Upper lobe of left lung (tissue), 6 donors: Measurements from ENCODE around the gene PYROXD2. TPM values are rescaled to one million over a fixed set of nuclear protein-coding genes. Genes with fewer than 3 reads are reported as not detected.

Experiments used
- ATAC-seq, 2 donors: fragments of 200-7000 bp; cut with Tn5 transposase; one replicate each; pipeline ENCODE4 v1.9.1; 2022; ENCODE audit warnings: mild to moderate bottlenecking in 2 of 2, moderate library complexity in 2 of 2; ENCODE audit not compliant: low FRiP score in 2 of 2
- DNase-seq, 2 donors: peaks; one replicate each; pipeline ENCODE4 v3.0.0-alpha.2; 2019 to 2020
- H3K27ac ChIP-seq, 4 donors: fragments of 200-600 bp; sonication (generic); one replicate each; pipeline ENCODE4 v1.5.1; 2016 to 2019
- H3K27me3 ChIP-seq, 4 donors: fragments of 200-600 bp; sonication (generic); one replicate each; pipeline ENCODE4 v1.5.1; 2017 to 2019
- H3K36me3 ChIP-seq, 4 donors: fragments of 200-600 bp; sonication (generic); one replicate each; pipeline ENCODE4 v1.5.1; 2016 to 2019
- H3K4me1 ChIP-seq, 4 donors: fragments of 200-600 bp; sonication (generic); one replicate each; pipeline ENCODE4 v1.5.1; 2018 to 2019
- H3K4me3 ChIP-seq, 4 donors: fragments of 200-600 bp; sonication (generic); one replicate each; pipeline ENCODE4 v1.5.1; 2017 to 2019; ENCODE audit warnings: mild to moderate bottlenecking in 2 of 4, moderate library complexity in 1 of 4
- H3K9me3 ChIP-seq, 4 donors: fragments of 200-600 bp; sonication (generic); one replicate each; pipeline ENCODE4 v1.5.1; 2018 to 2019
- EP300 ChIP-seq, 4 donors: sonication (generic); formaldehyde crosslinking; IDR thresholded peaks; one replicate each; pipeline ENCODE4 v1.5.1; 2017; ENCODE audit warnings: antibody characterized with exemption in 4 of 4, control low read depth in 2 of 4
- POLR2A ChIP-seq, 4 donors: fragments of 450-650 bp; IDR thresholded peaks; one replicate each; pipeline ENCODE4 v1.5.1; 2016 to 2017; ENCODE audit warnings: antibody characterized with exemption in 4 of 4, mild to moderate bottlenecking in 2 of 4
- POLR2AphosphoS5 ChIP-seq, 2 donors: sonication (generic); formaldehyde crosslinking; IDR thresholded peaks; one replicate each; pipeline ENCODE4 v1.5.1; 2017; ENCODE audit warnings: antibody characterized with exemption in 2 of 2
- WGBS, 2 donors: methylation state at CpG; one replicate each; pipeline ENCODE4 v1.1.5; 2017 to 2018; 5-methylcytosine and 5-hydroxymethylcytosine counted together
- total RNA-seq, 6 donors: library from RNA; depleted of rRNA in 4 of 6; stranded (reverse); fragments of >200 nt in 4 of 6; gene quantifications; one replicate each; pipeline versions ENCODE4 v1.1.0 to v1.2.1, GENCODE V29; 2016 to 2021
- TF ChIP-seq, protein P1 (sequence below), 6 experiments: fragments of 450-650 bp in 4 of 6; fragments of 200-600 bp in 2 of 6; sonication (generic) in 2 of 6; IDR thresholded peaks; one replicate each; pipeline ENCODE4 v1.5.1; 2016 to 2019; ENCODE audit warnings: antibody characterized with exemption in 6 of 6
- donor health status: DM: no; HTN: no; CAD: no; lungs with moderate emphysema.
- donor health status: DM: no; HTN: yes; CAD: no; lungs with severe emphysema.

Gene PYROXD2
- total RNA-seq, 6 donors from 2014 or later: 6.5 to 29.3 (median 9.3) TPM

DNA sequence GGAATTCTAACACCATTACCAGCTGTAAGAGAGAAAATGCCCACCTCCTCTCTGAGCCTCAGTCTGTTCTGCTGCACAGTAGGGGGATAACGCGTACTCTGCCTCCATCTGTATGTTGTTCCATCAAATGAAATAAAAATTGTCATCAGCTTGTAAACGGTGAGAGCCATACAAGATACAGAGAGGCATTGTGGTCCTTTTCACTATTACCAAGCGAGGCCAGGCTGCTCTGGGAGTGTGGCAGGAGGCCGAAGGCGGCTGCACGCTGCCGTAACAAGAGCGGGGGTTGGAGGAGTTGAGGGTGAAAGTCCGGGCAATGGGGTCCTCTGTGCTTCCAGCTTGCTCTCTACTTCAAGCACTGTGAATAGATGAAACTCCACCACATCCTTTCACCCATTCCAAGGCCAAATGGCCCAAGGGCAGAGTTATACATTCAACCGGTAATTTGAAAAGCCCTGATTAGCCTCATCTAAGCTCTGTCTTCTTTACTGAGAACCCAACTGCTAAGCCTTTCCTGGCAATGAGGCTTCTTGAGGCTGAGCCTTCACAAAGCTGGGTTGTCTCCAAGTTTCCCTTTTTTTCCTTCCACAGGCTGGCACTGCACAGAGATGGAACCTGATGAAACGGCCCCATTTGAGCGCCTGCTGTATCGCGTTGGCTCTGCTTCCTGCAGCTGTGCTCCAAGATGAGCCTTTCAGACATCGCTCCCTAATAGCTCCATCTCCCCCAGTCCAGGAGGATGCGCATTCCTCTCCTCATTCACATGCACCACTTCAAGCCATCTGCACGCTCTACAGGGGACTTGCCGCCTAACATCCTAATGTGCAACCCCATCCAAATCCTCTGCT lies 47.2 kb downstream of the PYROXD2 start:
- Histone ChIP-seq H3K9me3 (no peaks in the 10 kb centered on the region), H3K4me1 (peaks cover 0 to 6% (median 1%) of the 10 kb centered on the region in 4 donors), H3K36me3 (no peaks in the 10 kb centered on the region), H3K27ac (no peak overlapping the region), H3K27me3 (no peaks in the 10 kb centered on the region), H3K4me3 (no peak overlapping the region)
- WGBS, 2 donors: 90 to 94% methylated on average over 19 of the region's 19 CpGs
- ATAC-seq (no peak), DNase-seq (peak in 1 of 2 donors; percentile 46)
- TF ChIP-seq POLR2A (IDR thresholded peaks at IDR 0.05): no peak
- no peak for TF ChIP-seq POLR2AphosphoS5 (IDR thresholded peaks at IDR 0.05)
- TF ChIP-seq EP300 (IDR thresholded peaks at IDR 0.05): no peak
- TF ChIP-seq, protein P1, sequence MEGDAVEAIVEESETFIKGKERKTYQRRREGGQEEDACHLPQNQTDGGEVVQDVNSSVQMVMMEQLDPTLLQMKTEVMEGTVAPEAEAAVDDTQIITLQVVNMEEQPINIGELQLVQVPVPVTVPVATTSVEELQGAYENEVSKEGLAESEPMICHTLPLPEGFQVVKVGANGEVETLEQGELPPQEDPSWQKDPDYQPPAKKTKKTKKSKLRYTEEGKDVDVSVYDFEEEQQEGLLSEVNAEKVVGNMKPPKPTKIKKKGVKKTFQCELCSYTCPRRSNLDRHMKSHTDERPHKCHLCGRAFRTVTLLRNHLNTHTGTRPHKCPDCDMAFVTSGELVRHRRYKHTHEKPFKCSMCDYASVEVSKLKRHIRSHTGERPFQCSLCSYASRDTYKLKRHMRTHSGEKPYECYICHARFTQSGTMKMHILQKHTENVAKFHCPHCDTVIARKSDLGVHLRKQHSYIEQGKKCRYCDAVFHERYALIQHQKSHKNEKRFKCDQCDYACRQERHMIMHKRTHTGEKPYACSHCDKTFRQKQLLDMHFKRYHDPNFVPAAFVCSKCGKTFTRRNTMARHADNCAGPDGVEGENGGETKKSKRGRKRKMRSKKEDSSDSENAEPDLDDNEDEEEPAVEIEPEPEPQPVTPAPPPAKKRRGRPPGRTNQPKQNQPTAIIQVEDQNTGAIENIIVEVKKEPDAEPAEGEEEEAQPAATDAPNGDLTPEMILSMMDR (IDR thresholded peaks at IDR 0.05): no peak

DNA sequence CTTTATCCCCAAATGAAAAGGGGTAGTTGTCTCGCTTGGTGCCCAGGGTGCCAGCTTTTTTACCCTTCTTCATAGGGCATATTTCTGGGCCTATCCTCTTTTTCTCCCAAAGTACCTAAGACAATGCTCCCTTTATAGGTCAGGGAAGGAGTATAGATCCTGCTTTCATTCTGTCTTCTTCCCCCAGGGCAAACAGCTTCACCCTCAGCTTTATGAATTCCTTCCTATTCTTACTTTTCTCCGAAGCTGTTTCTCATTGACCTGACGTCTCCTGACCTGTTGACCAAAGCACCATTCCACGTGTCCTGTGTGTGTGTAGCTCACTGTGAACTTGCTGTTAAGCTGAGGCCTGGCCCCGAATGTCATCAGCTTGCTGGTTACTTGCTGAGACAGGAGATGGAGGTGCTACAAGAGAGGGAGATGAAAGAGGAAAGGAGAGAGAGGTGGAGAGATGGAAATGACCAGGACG lies 48.9 kb downstream of the PYROXD2 start:
- WGBS, 2 donors: 82 to 86% methylated on average over 6 of the region's 6 CpGs
- Histone ChIP-seq H3K27ac (no peak overlapping the region), H3K27me3 (no peaks in the 10 kb centered on the region), H3K36me3 (no peaks in the 10 kb centered on the region), H3K4me1 (peaks cover 0 to 6% (median 4%) of the 10 kb centered on the region in 4 donors), H3K4me3 (no peak overlapping the region), H3K9me3 (no peaks in the 10 kb centered on the region)
- TF ChIP-seq POLR2AphosphoS5 (IDR thresholded peaks at IDR 0.05) (no peak), POLR2A (IDR thresholded peaks at IDR 0.05) (no peak), EP300 (IDR thresholded peaks at IDR 0.05) (no peak)
- TF ChIP-seq, protein P1 (IDR thresholded peaks at IDR 0.05): no peak
- DNase-seq (no peak), ATAC-seq (no peak)

DNA sequence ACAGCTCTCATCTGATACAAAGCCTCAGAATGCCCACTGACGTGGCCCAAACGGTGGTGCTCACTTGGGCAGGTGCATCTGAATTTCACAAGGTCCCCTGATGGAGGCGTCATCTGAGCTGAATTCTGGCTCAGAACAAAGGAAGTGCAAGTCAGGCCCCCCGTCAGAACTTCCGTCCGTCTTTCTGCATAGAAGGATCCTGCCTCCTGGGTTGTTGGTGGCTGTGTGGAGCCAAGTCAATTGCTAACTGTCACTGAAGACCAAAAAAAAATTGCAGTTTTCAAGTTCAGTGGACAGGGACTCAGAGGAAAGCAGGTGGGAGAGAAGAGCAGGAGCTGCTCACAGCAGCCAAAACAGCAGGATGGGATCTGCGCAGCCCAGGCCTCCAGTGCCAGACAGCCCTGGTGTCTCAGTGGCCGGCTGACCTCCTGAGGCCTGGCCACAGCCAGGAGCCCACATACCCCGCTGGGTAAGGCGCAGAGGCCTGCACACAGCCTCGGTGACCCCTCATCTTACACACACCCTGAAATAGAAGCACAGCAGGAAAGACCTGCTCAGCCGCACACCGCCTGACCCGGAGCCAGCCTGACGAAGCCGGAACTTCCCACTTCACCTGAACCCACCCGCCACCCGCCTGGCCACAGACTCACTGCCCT lies 49.4 kb downstream of the PYROXD2 start:
- Histone ChIP-seq H3K4me1 (peaks cover 0 to 9% (median under 1%) of the 10 kb centered on the region in 4 donors), H3K27me3 (no peaks in the 10 kb centered on the region), H3K27ac (no peak overlapping the region), H3K9me3 (no peaks in the 10 kb centered on the region), H3K36me3 (no peaks in the 10 kb centered on the region), H3K4me3 (no peak overlapping the region)
- TF ChIP-seq, protein P1 (IDR thresholded peaks at IDR 0.05): no peak
- no peak for TF ChIP-seq POLR2A (IDR thresholded peaks at IDR 0.05)
- ATAC-seq (no peak), DNase-seq (peak in 1 of 2 donors; percentile 71)
- 89 to 96% methylated on average over 17 to 18 of the region's 18 CpGs for WGBS, 2 donors

DNA sequence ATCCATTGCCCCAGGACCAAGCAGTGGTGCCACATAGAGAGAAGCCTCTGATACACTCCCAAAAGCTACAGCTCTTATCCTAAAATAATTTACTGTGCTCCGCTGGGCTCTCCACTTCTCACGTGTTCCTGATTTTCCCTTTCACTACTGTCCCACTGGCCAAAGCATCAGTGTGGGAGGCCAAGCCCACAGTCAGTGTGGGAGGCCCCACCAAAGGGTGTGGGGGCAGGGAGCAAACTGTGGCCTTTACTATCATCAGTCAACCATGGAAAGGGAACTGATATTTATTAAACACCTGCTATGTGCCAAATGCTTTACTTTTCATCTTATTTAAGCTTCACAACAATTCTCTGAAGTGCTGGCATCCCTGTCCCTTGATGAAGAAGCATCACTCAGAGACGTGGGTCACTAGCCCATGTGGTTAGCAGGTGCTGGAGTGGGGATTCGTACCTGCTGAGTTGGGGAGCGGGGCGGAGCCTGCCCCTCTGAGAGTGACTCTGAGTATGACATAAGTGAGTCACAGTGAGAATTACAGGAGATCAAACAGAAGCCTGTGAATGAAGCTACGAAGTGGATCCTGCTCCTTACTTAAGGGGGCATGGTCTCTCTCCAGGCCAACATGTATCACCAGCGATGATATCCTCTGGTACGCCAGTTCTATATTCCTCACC lies 50.4 kb downstream of the PYROXD2 start:
- Histone ChIP-seq H3K36me3 (no peaks in the 10 kb centered on the region), H3K27ac (no peak overlapping the region), H3K9me3 (no peaks in the 10 kb centered on the region), H3K27me3 (no peaks in the 10 kb centered on the region), H3K4me1 (peaks cover 0 to 9% (median 0%) of the 10 kb centered on the region in 4 donors), H3K4me3 (no peak overlapping the region)
- no peak for DNase-seq
- ATAC-seq: no peak
- TF ChIP-seq, protein P1 (IDR thresholded peaks at IDR 0.05): no peak
- TF ChIP-seq EP300 (IDR thresholded peaks at IDR 0.05) (no peak), POLR2AphosphoS5 (IDR thresholded peaks at IDR 0.05) (no peak), POLR2A (IDR thresholded peaks at IDR 0.05) (no peak)
- WGBS, 2 donors: 89 to 95% methylated on average over 9 of the region's 9 CpGs
